Fibroblast of villous mesenchyme (primary cell): ENCODE measurements around the gene VGLL2. TPM values are rescaled to one million over a fixed set of nuclear protein-coding genes. Genes with fewer than 3 reads are reported as not detected.

Source experiments
- DNase-seq: peaks from one replicate; pipeline ENCODE4 v3.0.0-alpha.2; 2010; ENCODE audit warnings: low read depth
- H3K4me3 ChIP-seq: 2 replicates; pipeline ENCODE4 v1.5.1; 2011; ENCODE audit warnings: low read depth, mild to moderate bottlenecking, low read length
- CTCF ChIP-seq: IDR thresholded peaks from 2 replicates; pipeline ENCODE4 v1.5.1; 2012; ENCODE audit warnings: low read depth, mild to moderate bottlenecking, low read length; ENCODE audit not compliant: insufficient read depth
- total RNA-seq: library from RNA; depleted of rRNA; stranded (reverse); fragments of >200 nt; gene quantifications from 2 replicates; pipeline ENCODE4 v1.2.3, GENCODE V29; 2012

VGLL2 gene
- total RNA-seq, 1 donor: not detected

- no peak for TF ChIP-seq CTCF
- DNase-seq: no peak
- no peak overlapping the region for H3K4me3 ChIP-seq
Observed at GRCh38 chr6:117268924-117269323, 3.6 kb downstream of the VGLL2 start.

- no peak overlapping the region for H3K4me3 ChIP-seq
Observed at GRCh38 chr6:117269638-117270054, 4.3 kb downstream of the VGLL2 start.

GRCh38 chr6:117270055-117270842 is 4.9 kb downstream of the VGLL2 start:
- no peak for TF ChIP-seq CTCF
- no peak for DNase-seq
- H3K4me3 ChIP-seq: no peak overlapping the region

More at GRCh38 chr6:117269638-117270054, 4.3 kb downstream of the VGLL2 start:
- no peak for TF ChIP-seq CTCF
- DNase-seq: no peak

GRCh38 chr6:117270843-117271507 is 5.6 kb downstream of the VGLL2 start:
- no peak for DNase-seq
- H3K4me3 ChIP-seq: no peak overlapping the region
- no peak for TF ChIP-seq CTCF

GRCh38 chr6:117272032-117272866 is 6.9 kb downstream of the VGLL2 start:
- no peak for TF ChIP-seq CTCF
- DNase-seq: no peak
- no peak overlapping the region for H3K4me3 ChIP-seq

- H3K4me3 ChIP-seq: no peak overlapping the region
- no peak for DNase-seq
- no peak for TF ChIP-seq CTCF
Observed at GRCh38 chr6:117272891-117273290, 7.5 kb downstream of the VGLL2 start.
